HEK293 (cell line): Measurements from ENCODE around the gene KLHL8.

Source experiments
- ZNF132 ChIP-seq: fragments of 450-650 bp; formaldehyde crosslinking; IDR thresholded peaks from 2 replicates; pipeline ENCODE4 v1.5.1; 2017; ENCODE audit warnings: missing biosample characterization, missing genetic modification characterization, borderline replicate concordance
- ZNF175 ChIP-seq: fragments of 450-650 bp; formaldehyde crosslinking; IDR thresholded peaks from 2 replicates; pipeline ENCODE4 v1.5.1; 2016; ENCODE audit warnings: missing biosample characterization, missing genetic modification characterization
- ZNF768 ChIP-seq: fragments of 450-650 bp; formaldehyde crosslinking; IDR thresholded peaks from 2 replicates; pipeline ENCODE4 v1.5.1; 2018; ENCODE audit warnings: missing biosample characterization, mild to moderate bottlenecking, missing genetic modification characterization
- TF ChIP-seq, protein P1 (sequence below): fragments of 450-650 bp; formaldehyde crosslinking; IDR thresholded peaks from 2 replicates; pipeline ENCODE4 v1.5.1; 2016; ENCODE audit warnings: missing biosample characterization, missing genetic modification characterization

- no peak for TF ChIP-seq ZNF132 (tag by site-specific recombination)
- TF ChIP-seq ZNF175, result no peak
- TF ChIP-seq ZNF768 (tag by site-specific recombination), result no peak
- TF ChIP-seq, protein P1, sequence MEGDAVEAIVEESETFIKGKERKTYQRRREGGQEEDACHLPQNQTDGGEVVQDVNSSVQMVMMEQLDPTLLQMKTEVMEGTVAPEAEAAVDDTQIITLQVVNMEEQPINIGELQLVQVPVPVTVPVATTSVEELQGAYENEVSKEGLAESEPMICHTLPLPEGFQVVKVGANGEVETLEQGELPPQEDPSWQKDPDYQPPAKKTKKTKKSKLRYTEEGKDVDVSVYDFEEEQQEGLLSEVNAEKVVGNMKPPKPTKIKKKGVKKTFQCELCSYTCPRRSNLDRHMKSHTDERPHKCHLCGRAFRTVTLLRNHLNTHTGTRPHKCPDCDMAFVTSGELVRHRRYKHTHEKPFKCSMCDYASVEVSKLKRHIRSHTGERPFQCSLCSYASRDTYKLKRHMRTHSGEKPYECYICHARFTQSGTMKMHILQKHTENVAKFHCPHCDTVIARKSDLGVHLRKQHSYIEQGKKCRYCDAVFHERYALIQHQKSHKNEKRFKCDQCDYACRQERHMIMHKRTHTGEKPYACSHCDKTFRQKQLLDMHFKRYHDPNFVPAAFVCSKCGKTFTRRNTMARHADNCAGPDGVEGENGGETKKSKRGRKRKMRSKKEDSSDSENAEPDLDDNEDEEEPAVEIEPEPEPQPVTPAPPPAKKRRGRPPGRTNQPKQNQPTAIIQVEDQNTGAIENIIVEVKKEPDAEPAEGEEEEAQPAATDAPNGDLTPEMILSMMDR (tag by site-specific recombination), result no peak
These were observed 102.0 kb downstream of the KLHL8 start for GRCh38 chr4:87118421-87118820.
